Type B pancreatic cell (in vitro differentiated cells): ENCODE data around the gene NBEA. TPM values are rescaled to one million over a fixed set of nuclear protein-coding genes. Genes with fewer than 3 reads are reported as not detected.
A peak's percentile ranks its signal among the peaks of the same experiment; 100 is the strongest.
"Not testable (repeated sequence)": the region's sequence is repeated elsewhere in the genome, so short reads cannot be mapped to it uniquely, and the experiment has no call there.

ENCODE experiments used
- DNase-seq: peaks from one replicate; pipeline ENCODE4 v3.0.0; 2021; ENCODE audit warnings: mixed read lengths; ENCODE audit not compliant: unreplicated experiment; ENCODE audit errors: extremely low spot score
- H3K27ac Mint-ChIP-seq: 2 replicates; pipeline ENCODE4 v1.8.0; 2021; ENCODE audit warnings: mild to moderate bottlenecking, mixed read lengths
- H3K27me3 Mint-ChIP-seq: 2 replicates; pipeline ENCODE4 v1.8.0; 2021; ENCODE audit warnings: mixed read lengths
- H3K36me3 Mint-ChIP-seq: 2 replicates; pipeline ENCODE4 v1.8.0; 2021; ENCODE audit warnings: mixed read lengths
- H3K4me1 Mint-ChIP-seq: one replicate; pipeline ENCODE4 v1.8.0; 2021; ENCODE audit warnings: mixed read lengths; ENCODE audit not compliant: unreplicated experiment
- H3K4me3 Mint-ChIP-seq: 2 replicates; pipeline ENCODE4 v1.8.0; 2021; ENCODE audit warnings: mild to moderate bottlenecking, mixed read lengths
- H3K9me3 Mint-ChIP-seq: 2 replicates; pipeline ENCODE4 v1.8.0; 2021; ENCODE audit warnings: mixed read lengths
- CTCF ChIP-seq: fragments of 200-600 bp; sonication (generic); conservative IDR thresholded peaks from 2 replicates; pipeline ENCODE4 v1.5.0; 2021; ENCODE audit warnings: antibody characterized with exemption, mild to moderate bottlenecking
- total RNA-seq: library from RNA; stranded (reverse); gene quantifications from 2 replicates; pipeline ENCODE4 v1.2.1, GENCODE V29; 2021; ENCODE audit warnings: low replicate concordance

The NBEA gene
- total RNA-seq, 1 donor from 2014 or later = 20.8 TPM

- H3K4me3 Mint-ChIP-seq = no peak overlapping the region
- peaks cover 10% of the 10 kb centered on the region for H3K4me1 Mint-ChIP-seq
- no peaks in the 10 kb centered on the region for H3K9me3 Mint-ChIP-seq
- no peak for TF ChIP-seq CTCF
- no peak for DNase-seq
- no peaks in the 10 kb centered on the region for H3K27me3 Mint-ChIP-seq
- peaks cover 3% of the 10 kb centered on the region for H3K36me3 Mint-ChIP-seq
- no peak overlapping the region for H3K27ac Mint-ChIP-seq
Observed at GRCh38 chr13:35672611-35673010, 730.5 kb downstream of the NBEA start.

GRCh38 chr13:35675651-35676050, 733.6 kb downstream of the NBEA start:
- Mint-ChIP-seq H3K36me3 (no peaks in the 10 kb centered on the region), H3K4me1 (peaks cover 10% of the 10 kb centered on the region), H3K9me3 (no peaks in the 10 kb centered on the region), H3K27me3 (no peaks in the 10 kb centered on the region), H3K4me3 (no peak overlapping the region), H3K27ac (no peak overlapping the region)
- no peak for DNase-seq
- TF ChIP-seq CTCF = no peak

- H3K4me3 Mint-ChIP-seq, DNase-seq, H3K36me3 Mint-ChIP-seq, H3K9me3 Mint-ChIP-seq, H3K27ac Mint-ChIP-seq, H3K4me1 Mint-ChIP-seq, H3K27me3 Mint-ChIP-seq: not testable (repeated sequence)
Observed at GRCh38 chr13:35677863-35678262, 735.8 kb downstream of the NBEA start.

GRCh38 chr13:35681685-35682084, 739.6 kb downstream of the NBEA start:
- TF ChIP-seq CTCF = no peak
- Mint-ChIP-seq H3K4me3 (no peak overlapping the region), H3K27ac (no peak overlapping the region), H3K4me1 (no peaks in the 10 kb centered on the region), H3K9me3 (no peaks in the 10 kb centered on the region), H3K27me3 (peaks cover 4% of the 10 kb centered on the region), H3K36me3 (no peaks in the 10 kb centered on the region)
- DNase-seq = no peak

GRCh38 chr13:35684432-35684831, 742.4 kb downstream of the NBEA start:
- DNase-seq = peak; percentile 29
- peaks cover 4% of the 10 kb centered on the region for H3K27me3 Mint-ChIP-seq
- H3K9me3 Mint-ChIP-seq = no peaks in the 10 kb centered on the region
- no peak overlapping the region for H3K27ac Mint-ChIP-seq
- H3K4me1 Mint-ChIP-seq = no peaks in the 10 kb centered on the region
- no peak overlapping the region for H3K4me3 Mint-ChIP-seq
- TF ChIP-seq CTCF = no peak
- no peaks in the 10 kb centered on the region for H3K36me3 Mint-ChIP-seq

GRCh38 chr13:35687336-35687735, 745.3 kb downstream of the NBEA start:
- Mint-ChIP-seq H3K27ac (no peak overlapping the region), H3K4me1 (peaks cover 4% of the 10 kb centered on the region), H3K9me3 (no peaks in the 10 kb centered on the region), H3K27me3 (peaks cover 4% of the 10 kb centered on the region), H3K4me3 (no peak overlapping the region), H3K36me3 (no peaks in the 10 kb centered on the region)
- no peak for DNase-seq
- TF ChIP-seq CTCF = no peak
